Medulla oblongata (tissue), 1 donor: ENCODE data around the gene MEG3.

ENCODE experiments used
- DNase-seq: peaks from one replicate; pipeline ENCODE4 v3.0.0-alpha.2; 2015; ENCODE audit errors: extremely low spot score

Gene MEG3

DNA sequence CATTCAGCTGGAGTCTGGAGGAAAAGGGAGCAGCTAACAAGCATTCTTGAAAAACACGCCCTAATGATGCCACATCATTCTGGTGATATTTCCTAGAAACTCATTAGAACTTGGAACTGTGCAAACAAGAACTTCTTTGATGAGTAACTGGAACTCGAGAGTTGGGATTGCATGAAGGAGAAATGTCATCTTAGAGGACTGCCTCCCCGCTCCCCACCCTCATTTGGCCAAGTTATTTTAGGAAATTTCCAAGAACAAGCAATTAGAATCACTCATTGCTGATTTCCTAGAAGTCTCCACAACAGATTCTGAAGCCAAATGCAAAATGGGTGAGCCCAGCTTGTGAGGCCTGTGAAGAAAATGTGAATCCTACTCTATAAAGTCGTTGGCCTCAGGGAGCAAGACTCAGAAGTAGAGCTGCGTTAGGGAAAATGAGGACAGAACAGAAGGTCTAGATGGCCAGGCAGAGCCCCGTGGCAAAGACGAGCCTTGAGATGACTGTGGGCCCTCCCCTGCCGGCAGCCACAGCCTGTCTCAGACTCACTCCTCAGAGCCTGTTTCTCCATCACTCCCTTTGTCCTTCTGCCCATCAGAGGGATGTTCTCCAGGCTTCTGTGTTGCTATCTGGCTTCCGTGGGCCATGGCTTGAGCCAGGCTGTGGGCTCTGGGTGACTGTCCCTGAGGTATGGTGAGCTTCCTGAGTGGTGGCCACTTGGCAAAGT is 39.2 kb downstream of the MEG3 start:
- no peak for DNase-seq

DNA sequence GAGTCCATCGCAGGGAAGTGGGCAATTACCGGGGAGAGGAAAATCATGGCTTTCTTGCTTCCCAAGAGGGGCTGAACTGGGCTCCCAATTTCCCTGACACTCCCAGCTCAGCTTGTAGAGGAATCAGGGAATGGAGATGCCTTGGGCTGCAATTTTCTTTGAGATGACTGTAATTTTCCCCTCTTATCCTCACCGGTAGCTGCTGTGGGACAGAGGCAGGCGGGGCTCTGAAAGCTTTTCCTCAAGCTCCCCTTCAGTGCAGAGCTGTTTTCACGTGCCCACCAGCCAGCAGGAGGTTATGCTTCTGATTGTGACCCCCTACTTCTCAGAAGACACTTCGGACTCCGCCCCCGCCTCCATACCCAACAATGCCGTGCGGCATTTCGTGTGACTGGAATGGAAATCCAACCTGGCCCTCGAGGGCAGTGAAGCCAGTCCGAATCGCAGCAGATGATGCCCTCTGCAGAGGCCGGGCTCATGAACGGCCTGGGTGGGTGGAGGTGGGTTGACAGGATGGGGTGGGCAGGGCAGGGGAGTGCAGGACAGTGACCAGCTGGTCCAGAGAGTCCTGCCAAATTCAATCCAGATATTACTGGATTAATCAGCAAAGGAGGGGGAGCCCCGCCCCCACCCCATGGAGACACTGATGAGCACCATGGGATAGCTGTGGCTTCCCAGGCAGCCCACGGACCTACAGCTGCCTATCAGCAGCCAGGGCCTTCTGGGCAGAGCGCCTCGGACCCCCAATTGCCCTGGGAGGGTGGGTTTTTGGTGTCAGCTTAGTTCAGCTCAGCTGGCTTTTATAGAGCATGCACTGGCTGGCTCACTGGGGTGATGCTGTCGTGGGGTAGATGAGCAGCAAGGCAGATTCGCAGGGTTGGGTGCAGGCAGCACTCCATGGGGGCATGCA is 40.0 kb downstream of the MEG3 start:
- no peak for DNase-seq

DNA sequence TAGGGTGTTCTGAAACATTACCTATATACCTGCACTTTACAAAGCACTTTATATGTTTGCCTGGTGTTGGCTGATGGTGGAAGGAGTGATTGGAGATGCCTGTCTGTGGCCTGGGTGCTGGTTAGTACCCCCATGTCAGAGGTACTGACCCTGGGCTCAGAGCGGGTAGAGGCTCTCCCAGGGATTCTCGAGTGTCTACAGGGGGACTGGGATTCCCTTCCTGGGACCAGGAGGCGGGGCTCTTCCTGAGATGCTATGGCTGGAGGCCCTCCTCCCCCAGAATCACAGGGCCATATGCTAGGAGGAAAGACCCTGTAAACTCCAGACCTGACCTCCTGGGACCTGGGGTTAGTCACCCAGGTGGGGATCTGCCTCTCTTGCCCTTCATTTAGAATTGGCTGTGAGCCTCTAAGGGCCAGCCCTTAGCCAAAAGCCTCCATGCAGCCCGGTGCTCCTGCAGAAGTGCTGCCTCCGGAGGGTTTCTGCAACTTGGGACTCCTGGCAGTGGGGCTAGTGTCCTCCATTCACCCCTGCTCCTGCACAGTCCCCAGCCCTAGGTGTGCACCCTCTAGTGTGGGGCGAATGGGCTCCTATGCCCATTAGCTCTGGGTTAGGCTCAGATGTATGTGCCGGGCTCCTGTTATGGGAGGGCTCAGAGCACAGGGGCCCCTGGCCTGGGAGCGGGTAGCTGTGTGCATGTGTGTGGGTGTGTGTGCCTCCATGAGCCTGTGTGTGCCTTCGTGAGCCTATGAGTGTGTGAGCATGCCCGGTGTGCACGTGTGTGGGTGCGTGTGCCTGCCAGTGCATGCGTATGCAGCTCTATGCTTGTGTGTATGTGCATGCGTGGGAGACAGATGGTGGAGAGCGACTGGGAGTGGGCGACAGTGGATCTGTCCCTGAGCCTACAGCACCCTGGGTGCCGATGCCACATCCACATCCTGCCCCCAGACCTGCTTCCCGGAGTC is 41.0 kb downstream of the MEG3 start:
- DNase-seq: no peak

DNA sequence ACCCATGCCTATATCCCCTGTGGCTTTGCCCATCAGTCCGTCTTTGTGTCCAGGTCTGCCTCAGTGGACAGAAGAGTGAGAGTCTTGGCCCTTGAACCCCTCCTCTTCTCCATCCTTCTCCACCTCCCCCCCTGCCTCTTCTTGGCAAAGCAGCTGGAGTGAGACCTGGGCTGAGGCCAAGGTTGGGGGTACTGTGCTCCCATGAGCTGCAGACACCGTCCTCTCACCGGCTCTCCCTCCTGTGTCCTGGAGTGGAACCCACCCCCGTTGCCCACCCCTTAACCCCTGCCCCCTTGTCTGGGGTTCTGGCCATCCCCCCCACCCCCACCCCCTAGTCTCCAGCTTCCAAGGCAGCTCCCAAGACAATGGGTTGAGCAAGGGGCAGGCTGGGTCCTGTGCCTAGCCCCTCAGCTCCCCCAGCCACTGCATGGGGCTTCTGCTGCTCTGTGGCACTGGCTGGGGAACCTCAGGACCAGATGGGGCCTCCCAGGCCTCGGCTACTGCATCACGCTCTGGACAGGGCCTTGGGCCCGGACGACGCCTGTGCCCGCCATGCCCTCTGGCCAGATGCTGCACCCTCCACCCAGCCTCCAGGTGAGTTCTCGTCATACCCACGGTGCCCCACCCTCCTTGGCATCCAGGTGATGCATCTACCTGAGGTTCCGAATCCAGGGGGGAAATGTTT is 41.9 kb downstream of the MEG3 start:
- no peak for DNase-seq

DNA sequence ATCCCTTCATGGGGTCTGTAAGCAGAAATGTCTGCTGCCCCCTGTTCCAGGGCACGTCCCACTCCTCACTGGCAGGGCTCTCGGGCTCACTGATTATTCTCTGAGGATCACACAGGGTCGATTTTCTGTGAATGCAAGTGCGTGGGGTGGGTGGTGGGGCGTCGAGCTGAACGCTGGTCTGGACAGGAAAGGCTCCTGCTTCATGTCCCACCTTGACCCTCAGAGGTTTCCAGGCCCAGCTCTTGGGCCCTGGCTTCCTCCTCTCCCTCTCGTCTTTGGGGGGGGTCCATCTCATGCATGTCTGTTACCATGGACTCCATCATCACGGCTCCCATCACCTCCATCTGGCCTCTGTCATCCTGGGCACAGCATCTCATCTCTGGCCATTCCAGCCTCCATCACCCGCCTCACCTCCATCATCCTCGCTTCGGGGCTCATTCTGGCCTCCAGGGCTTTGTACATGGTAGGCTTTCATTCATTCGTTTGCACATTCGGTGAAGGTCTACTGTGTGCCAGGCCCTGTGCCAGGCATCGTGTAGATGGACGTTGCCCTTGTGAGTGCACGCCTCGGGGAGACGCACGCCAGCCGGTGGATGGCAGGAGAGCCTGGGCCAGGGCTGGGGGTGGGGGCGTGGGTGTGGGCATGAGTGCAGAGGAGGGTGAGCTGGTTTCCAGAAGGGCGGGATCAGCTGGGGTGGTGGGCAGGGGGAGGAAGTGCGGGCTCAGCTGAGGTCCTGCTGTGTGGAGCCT is 42.9 kb downstream of the MEG3 start:
- DNase-seq: no peak

DNA sequence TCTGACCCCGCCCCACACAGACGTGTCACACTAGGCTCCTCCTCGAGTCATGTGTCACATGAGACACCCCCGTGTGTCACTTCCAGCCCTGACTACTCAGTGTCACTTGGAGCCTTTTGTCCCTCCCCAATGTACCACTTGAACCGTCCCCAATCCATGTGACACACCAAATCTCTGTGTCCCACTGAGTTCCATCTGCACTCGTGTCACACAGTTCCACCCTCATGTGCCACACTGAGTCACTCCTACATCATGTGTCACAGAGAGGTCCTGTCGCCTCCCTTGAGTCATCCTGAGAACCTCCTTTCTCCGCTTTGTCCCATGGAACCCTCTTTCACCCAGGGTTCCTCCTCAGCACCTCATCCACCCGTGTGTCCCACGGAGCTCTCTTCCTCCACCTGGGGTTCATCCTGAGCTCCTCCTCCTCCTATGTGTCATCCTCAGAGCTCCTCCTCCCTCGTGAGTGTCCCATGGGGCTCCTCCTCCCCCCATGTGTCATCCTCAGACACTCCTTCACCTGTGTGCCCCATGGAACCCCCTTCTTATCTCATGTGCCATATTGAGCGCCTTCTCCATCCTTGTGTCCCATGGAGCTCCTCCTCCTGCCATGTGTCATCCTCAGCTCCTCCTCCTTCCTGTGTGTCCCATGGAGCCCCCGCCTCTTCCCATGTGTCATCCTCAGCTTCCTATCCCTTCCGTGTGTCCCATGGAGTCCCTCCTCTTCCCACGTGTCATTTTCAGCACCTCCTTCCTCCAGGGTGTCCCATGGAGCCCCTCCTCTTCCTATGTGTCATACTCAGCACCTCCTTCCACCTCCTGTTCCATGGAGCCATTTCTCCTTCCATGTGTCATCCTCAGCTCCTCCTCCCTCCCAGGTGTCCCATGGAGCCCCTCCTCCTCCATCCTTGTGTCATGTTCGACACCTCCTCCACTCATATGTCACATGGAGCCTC is 45.6 kb downstream of the MEG3 start:
- DNase-seq: no peak

DNA sequence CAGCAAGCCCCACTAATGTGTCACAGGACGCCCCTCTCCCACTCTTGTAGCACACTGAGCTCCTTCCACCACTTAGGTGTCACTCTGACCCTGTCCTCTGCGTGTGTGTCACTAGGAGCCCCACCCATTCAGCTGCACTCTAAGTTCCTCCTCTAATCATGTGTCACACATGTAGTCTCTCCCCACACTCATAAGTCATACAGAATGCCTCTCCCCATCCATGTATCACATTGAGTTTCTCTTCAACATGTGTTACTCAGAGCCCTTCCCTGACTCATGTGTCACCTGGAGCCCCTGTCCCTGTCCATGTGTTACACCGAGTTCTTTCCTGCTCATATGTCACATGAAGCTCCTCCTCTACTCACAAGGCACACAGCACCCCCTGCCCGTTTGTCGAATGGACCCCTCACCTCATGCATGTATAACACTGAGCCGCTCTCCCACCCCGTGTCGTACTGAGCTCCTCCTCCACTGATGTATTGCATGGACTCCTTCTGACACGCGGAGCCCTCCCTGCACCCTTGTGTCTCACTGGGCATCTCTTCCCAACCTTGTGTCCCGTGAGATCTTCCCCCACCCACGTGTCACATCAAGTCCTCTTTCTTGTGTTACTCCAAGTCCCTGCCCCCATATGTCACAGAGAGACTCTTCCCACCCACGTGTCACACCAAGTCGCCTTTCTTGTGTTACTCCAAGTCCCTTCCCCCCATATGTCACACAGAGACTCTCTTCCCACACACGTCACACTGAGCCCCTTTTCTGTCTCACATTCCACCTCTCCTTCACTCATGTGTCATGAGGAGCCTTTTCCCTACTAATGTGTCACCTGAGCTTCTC is 46.6 kb downstream of the MEG3 start:
- DNase-seq: no peak

DNA sequence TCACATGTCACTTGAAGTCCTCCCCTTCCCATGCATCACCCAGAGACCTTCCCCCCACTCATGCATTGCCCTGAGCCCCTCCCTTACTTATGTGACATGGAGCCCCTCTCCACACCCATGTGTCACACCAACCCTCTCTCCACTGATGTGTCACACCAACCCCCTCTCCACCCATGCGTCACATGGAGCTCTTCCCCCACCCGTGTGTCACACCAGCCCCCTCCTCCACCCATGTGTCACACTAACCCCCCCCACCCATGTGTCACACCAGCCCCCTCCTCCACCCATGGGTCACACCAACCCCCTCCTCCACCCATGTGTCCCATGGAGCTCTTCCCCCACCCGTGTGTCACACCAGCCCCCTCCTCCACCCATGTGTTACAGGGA is 47.2 kb downstream of the MEG3 start:
- no peak for DNase-seq

DNA sequence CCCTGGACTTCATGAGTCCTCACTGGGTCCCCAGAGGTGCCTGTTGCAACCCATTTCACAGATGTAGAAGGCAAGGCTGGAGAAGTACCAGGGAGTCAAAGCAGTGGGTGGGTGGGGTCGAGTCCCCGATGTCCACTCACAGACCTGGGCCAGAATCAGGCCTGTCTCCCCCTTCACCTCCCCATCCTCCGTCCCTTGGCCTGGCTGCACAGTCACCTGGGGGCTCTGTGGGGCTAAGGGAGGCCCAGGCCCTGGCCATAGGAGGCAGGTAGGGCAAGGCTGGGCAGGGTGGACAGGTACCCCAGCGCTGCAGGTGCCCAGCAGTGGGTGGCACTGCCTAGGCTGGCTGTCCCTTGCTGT is 48.1 kb downstream of the MEG3 start:
- DNase-seq: no peak

DNA sequence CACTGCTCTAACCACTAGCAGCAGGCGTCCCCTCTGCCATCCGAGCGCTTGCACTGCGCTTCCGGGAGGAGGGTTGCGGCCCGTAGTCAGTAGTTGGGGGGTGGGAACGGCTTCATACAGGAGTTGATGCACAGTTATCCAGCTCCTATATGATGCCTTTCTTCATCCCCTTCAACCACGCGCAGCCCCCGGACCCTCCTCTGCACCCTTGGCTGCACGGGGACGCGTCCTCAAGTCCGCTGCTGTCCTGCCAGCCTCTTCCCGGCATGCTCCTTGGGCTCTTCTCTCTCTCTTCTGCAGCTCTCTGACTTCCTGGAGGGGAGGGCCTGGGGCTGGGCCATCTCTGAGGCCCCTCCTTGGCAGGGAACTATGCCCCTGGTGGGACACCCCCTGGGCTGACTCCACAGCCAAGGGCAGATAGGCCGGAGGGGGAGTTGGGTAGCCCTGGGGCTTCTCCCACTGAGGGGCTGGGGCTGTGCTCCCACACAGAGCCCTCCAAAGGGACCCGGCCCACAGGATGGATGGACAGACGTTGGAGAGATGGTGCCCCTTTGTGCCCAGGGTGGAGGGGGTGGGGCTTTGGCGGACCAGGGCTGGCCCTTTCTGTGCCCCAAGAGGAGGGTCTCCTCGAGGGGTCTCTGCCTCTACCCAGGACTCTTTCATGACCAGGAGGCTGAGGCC is 48.6 kb downstream of the MEG3 start:
- no peak for DNase-seq

DNA sequence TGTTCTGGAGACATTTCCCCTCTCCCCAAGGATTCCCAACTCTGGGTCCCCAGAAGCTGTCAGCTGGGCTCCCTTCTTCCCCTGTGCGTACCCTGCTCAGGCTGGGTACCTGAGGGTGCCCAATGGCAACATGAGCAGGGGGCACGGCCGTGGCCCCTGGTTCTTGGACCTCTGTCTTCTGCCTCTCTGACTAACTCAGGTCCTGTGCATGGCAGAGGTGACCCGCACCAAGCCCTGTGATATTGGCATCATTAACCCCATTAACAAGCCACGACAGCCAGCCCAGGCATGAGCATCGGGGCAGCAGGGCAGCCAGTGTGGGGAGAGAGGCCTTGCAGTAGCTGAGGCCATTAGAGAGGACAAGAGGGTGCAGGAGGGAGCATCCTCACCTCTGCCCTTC is 49.2 kb downstream of the MEG3 start:
- DNase-seq: no peak

DNA sequence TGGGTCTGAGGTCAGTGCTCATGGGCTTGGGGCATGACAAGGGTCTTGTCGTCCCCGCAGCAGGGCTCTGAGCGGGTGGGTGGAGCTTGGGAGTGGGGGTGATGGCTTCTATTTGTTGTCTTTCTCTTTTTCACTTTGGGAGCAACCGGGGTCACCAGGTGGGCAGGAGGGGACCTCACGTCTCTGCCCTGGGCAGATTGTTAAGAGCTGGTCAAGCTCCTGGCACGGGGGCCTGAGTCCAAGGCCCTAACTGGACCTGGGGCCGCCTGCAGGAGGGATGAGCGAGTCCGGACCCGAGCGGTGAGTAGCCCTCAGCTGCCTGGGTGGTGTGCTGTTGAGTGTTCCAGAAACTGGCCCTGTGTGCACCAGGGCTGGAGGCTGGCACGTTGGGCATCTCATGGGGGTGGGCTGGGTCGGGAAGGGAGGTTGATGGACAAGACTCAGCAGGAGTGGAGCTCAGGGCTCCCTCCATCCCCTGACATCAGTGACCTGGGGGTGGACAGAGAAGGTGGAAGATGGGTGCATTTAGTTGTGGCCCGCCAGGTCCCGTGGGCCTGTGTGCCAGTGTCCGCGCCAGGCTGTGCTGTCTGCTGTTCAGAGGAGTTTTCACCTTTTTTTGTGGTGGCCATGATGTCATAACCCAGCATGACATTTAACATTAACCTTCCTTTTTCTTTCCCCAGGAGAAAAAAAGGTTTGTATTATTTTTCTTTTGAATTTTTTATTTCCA is 50.1 kb downstream of the MEG3 start:
- DNase-seq: no peak

DNA sequence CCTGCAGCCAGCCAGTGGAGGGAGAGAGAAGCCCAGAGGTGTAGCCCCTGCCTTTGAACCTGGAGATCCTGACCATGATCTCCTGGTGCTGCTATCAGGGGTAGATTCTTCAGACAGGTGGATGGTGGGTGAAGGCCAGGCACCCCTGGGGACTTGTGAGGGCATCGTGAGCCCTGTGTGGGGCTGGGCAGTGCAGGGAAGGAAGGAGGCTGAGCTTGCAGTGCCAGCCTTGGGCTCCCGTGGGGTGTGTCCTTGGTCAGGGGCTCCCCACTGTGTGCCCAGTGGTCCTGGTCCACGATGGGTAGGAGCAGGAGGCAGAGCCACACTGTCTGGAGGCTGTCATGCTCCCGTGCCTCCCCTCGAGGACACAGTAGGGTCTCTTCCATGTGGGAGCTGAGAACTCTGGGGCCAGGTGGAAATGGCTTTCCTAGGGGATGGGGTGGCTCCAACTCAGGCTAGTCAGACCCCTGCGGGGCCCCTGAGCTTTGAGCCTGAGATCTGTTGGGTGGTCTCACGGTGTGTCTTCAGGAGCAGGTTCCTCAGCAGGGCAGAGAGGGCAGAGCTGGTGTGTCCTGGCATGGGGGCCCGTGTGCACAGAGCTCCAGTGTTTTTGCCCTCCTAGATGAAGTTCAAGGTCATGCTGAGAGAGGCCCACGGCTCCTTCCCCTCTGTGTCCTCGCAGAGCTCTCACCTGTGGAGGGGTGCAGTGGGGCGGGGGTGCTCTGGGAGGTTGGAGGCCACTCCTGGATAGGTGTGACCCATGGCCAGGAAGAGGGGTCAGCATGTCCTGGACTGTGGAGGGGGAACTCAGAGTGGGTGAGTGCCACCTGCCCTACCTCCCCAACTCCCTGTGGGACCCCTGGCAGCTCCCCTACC is 52.6 kb downstream of the MEG3 start:
- DNase-seq: no peak

DNA sequence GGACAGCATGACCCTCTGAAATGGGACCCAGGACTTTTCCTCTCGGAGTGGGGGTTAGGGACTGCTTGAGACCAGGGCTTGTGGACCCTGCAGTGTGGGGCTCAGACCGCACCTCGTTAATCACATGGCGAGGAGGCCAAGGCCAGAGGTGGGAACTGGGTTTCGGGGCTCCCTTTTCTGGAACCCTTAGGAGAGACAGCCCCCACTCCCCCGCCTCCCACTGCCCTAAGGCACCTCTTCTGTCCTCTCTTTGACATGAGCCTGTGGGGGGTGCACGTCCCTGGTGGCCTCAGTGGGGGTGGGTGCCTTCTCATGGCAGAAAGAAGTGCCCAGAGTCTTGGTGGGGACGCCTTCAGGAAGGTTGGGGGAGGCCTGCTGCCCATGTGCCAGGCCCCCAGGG is 53.3 kb downstream of the MEG3 start:
- no peak for DNase-seq

DNA sequence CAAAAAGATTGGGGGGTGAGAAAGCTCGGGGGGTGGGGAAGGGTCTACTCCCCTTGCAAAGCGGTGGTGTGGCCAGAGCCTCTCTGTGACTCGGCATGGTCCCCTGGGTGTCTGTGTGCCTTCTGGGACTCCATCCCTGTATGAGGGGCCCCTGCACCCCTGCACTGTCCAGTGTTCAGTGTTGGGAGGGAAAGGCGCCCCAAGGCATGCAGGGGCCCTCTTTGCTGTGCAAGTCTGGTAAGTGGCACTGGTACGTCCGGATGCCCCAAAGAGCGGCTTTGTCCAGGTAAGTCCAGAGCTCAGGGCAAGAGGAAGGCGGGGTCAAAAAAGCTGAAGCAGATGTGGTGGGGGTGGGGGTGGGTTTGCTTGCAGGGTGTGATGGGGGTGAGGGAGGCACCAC is 53.9 kb downstream of the MEG3 start:
- DNase-seq: no peak

DNA sequence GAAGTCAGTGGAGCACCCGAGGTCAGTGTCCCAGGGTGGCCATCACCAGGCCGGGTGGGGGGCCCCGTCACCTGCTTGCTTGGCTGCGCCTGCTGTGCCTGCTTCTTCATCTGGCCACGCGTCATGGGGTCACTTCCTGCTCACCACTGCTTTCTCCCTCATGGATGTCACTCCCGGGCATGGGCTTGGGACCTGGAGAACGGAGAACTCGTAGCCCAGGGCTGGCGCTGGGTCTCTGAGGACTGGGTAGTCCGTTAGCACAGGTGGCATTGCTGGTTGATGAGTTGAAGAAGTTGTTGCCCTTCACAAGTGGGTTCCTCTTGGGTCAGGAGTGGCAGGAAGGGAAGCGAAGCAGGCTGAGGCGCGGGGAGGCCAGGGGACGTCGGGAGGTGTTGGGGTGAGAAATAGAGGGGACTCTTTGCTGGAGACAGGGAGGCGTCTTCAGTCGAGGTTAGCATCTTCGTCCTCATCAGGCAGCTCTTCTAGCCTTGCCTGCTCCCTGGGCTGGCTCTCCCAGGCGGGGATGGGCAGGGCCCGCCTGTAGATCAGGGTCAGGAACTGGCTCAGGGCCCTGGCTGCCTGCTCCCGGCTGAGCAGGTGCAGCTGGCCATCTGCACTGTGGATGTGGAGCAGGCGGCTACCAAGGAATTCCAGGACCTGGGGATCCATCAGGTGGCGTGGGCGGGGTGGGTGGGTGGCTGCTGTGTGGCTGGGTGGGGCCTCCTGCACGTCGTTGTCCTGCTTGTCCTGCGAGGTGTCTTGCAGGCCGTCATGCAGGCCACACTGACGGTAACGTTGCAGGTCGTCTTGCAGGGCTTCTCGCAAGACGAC is 54.6 kb downstream of the MEG3 start:
- DNase-seq: no peak
